AG09309 (cell line): ENCODE data around the gene ZNF189.

Experiments used
- DNase-seq: peaks from one replicate; pipeline ENCODE4 v3.0.0-alpha.2; 2010; ENCODE audit warnings: low read depth
- H3K4me3 ChIP-seq: 2 replicates; pipeline ENCODE4 v1.5.1; 2011; ENCODE audit warnings: mild to moderate bottlenecking, low read depth, low read length, moderate library complexity; ENCODE audit not compliant: control insufficient read depth
- TF ChIP-seq, protein P1 (sequence below): IDR thresholded peaks from 2 replicates; pipeline ENCODE4 v1.5.1; 2011; ENCODE audit warnings: mild to moderate bottlenecking, low read depth, low read length, inconsistent platforms; ENCODE audit not compliant: insufficient read depth, control insufficient read depth; ENCODE audit errors: missing control alignments

Gene ZNF189

DNA sequence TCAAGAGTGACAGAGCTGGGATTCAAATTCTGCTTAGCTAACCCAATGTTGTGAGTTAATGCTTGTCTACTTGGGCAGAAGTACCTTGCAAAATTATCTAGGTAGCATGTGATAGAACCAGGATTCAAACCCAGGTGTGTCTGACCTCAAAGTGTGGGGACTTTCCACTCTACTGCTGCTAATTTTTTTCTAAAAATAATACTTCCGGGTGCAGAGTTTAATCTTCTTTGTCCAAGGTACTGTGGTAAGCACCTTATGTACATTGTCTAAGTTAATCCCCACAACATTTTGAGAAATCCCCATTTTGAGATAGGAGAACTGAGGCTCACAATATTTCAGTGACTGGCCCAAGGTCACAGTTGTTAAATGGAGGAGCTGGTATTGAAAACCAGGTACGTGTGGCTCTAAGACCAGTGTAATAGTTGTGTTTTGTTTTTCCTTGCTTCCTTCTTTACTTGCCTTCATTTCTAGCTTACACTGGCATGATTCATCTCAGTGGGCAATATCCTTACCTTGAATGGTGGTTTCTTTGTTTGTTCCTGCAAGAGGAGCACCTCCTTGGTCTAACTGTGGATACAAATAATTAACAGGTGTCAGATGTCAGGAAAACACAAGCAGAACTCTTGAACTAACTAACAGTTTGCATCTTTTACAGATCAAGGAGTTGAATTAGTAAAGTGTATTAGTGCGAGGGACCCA lies 29.5 kb downstream of the ZNF189 start:
- H3K4me3 ChIP-seq = no peak overlapping the region
- TF ChIP-seq, protein P1, sequence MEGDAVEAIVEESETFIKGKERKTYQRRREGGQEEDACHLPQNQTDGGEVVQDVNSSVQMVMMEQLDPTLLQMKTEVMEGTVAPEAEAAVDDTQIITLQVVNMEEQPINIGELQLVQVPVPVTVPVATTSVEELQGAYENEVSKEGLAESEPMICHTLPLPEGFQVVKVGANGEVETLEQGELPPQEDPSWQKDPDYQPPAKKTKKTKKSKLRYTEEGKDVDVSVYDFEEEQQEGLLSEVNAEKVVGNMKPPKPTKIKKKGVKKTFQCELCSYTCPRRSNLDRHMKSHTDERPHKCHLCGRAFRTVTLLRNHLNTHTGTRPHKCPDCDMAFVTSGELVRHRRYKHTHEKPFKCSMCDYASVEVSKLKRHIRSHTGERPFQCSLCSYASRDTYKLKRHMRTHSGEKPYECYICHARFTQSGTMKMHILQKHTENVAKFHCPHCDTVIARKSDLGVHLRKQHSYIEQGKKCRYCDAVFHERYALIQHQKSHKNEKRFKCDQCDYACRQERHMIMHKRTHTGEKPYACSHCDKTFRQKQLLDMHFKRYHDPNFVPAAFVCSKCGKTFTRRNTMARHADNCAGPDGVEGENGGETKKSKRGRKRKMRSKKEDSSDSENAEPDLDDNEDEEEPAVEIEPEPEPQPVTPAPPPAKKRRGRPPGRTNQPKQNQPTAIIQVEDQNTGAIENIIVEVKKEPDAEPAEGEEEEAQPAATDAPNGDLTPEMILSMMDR = no peak
- DNase-seq = no peak

DNA sequence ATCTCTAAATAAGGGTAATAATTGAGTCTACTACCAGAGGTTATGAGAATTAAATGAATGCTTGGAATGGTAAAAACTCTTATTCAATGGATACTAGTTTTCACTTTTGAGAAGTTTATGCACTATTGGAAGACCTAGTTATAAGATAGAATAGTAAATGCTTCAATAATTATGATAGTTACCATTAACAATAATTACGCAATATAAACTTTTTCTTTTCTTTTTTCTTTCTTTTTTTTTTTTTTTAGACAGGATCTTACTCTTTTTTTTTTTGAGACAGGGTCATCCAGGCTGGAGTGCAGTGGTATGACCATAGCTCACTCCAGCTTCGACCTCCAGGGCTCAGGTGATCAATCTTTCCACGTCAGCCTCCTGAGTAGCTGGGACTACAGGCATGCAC lies 30.3 kb downstream of the ZNF189 start:
- TF ChIP-seq, protein P1 = no peak

GRCh38 chr9:101429736-101430135 lies 31.1 kb downstream of the ZNF189 start:
- no peak for DNase-seq
- no peak overlapping the region for H3K4me3 ChIP-seq
- TF ChIP-seq, protein P1 = no peak

More for the DNA sequence above, 30.3 kb downstream of the ZNF189 start:
- no peak overlapping the region for H3K4me3 ChIP-seq
- no peak for DNase-seq

GRCh38 chr9:101432171-101432570 lies 33.5 kb downstream of the ZNF189 start:
- TF ChIP-seq, protein P1 = no peak
- no peak overlapping the region for H3K4me3 ChIP-seq
- no peak for DNase-seq

GRCh38 chr9:101432740-101433139 lies 34.1 kb downstream of the ZNF189 start:
- TF ChIP-seq, protein P1 = no peak
- no peak for DNase-seq
- H3K4me3 ChIP-seq = no peak overlapping the region

- DNase-seq = no peak
- no peak overlapping the region for H3K4me3 ChIP-seq
- TF ChIP-seq, protein P1 = no peak
Measured at GRCh38 chr9:101433229-101433628, 34.6 kb downstream of the ZNF189 start.

GRCh38 chr9:101434998-101435397 lies 36.3 kb downstream of the ZNF189 start:
- DNase-seq = no peak
- TF ChIP-seq, protein P1 = no peak
- no peak overlapping the region for H3K4me3 ChIP-seq
